ENCODE measurements around the gene CACNG4. TPM values are rescaled to one million over a fixed set of nuclear protein-coding genes. Genes with fewer than 3 reads are reported as not detected.
"Not testable (repeated sequence)": the region's sequence is repeated elsewhere in the genome, so short reads cannot be mapped to it uniquely, and the experiment has no call there.

The CACNG4 gene
- polyA plus RNA-seq, 4 donors, result 4.3 to 19.2 (median 5.1) TPM

DNA sequence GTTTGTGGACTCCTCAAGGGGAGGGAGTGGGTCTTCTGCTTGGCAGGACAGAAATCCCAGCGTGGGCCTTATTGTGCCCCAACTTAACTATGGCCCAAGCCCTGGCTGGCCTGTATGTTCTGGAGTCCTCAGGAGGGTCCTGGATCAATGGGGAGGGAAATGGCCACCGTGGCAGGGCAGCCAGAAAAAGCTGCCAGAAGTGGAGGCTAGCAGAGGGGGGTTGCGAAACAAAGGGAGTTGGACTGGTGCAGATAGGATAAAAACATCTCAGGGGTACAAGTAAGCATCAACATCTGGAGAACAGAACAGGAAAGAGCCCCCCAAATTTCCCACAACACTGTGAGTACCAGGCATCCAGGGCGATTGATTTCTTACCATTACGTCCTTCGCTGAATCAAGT is 76.1 kb downstream of the CACNG4 start:
- no peak for DNase-seq (ENCODE audit: low read depth in 4 of 4, low spot score in 3 of 4)

DNA sequence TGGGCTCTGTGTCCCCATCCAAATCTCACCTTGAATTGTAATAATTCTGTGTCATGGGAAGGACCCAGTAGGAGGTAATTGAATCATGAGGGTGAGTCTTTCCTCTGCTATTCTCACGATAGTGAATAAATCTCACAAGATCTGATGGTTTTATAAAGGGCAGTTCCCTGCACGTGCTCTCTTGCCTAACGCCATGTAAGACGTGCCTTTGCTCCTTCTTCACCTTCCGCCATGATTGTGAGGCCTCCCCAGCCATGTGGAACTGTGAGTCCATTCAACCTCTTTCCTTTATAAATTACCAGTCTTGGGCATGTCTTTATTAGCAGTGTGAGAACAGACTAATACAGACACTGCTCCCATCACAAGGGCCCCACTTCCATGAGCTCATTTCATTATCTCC is 76.6 kb downstream of the CACNG4 start:
- DNase-seq (ENCODE audit: low read depth in 4 of 4, low spot score in 3 of 4), result not testable (repeated sequence)

DNA sequence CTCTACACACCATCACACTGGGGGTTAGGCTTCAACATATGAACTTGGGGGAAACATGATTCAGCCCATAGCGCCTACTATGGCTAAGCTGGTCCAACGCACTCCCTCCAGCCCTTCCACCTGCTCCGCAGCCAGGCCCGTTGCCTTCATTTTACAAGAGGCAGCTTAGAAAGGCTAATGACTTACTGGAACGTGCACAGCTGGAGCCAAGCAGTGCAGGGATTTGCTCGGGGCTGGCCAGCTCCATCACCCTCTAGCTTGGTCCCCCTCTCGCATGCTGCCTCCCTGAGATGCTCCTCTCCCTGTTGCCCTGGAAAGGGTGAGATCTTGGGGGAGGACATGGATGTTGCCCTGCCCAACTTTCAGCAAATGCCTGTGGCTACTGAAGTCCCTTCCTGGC is 77.0 kb downstream of the CACNG4 start:
- no peak for DNase-seq (ENCODE audit: low read depth in 4 of 4, low spot score in 3 of 4)

DNA sequence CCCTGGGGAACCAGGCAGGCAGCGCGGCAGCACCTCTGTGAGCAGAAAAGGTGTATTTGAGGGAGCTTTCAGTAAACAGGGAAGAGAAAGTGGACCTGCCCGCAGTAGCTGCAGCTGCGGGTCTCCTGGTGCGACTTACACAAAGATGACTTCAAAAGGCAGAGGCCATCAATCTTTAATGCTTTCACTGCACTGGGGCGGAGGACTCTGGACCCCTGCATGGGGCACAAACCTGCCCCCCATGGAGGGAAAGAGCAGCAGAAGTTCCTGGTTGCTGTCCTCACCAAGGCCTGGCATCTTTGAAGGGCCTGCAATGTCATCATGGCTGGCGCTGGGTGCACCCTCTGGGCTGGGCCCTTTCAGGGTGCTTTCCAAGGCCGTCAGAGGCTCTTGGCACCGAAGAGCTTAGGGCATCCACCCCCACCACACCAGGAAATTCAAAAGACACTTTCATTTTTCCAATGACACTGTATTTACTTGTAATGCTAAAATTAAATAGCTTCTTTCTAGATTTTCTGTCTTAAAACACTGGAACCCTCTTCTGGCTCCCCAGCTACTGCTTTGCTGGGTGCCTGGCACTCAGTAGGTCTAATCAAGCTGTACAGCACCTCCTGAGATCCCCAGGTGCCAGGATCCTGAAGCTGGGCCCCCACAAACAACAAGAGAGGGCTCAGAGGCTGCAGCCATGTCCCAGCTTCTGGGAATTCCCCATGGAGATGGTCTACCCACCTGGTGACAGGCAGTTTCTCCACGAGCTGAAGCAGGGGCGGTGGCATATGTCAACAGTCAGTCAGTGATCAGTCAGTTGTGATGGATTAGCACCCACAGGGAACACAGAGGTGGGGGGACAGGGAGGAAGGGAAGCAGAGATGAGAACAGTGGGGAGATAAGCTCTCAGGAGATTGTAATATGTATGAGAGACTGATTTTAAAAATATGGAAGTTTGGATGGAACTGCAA is 77.7 kb downstream of the CACNG4 start:
- no peak for DNase-seq (ENCODE audit: low read depth in 4 of 4, low spot score in 3 of 4)

DNA sequence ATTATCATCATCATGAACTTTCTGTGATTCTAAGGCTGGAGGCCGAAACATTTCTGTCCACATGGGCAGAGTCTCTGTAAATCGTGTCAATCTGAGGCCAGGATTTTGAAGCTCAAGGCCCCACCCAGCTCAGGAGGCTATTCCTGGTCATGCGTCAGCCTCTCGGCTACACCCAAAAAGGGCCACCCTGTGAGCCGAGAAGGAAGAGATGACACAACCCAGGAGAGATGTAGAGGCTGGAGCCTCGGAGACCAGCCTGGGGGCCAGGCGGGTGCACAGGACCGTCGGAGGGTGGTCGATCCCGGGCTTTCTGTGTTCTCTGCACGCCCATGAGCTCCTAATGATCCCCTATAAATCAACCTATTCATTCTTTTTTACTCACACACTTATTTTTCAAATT is 78.8 kb downstream of the CACNG4 start:
- no peak for DNase-seq (ENCODE audit: low read depth in 4 of 4, low spot score in 3 of 4)

DNA sequence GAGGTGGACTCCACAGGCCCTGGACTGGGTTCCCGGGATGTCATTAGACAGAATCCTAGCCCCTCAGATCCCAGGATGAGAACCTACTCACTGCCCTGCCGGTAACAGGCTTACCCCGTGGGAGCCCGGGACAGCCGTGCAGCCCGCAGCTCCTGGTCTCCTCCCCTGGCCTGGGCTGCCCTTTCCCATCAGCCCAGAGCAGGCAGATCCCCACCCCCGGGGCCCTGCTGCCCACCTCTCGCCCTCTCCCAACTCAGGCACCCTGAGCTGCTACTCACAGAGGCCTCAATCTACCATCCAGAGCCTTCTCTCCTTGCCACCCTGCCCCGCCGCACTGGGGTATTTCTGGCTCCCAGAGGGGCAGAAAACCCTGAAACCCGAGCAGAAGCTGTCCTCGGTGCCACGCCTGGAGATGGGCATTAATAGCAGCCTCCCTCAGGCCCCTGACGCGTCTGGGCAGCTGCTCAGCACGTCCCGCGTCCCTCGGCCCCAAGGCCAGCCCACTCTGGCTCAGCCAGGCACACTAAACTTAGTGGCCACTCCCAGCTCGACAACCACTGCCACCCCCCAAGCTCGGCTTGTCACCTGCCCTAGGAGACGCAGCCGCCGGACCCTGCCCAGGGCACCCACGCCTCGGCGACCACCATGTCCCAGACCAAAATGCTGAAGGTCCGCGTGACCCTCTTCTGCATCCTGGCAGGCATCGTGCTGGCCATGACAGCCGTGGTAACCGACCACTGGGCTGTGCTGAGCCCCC is 79.7 kb downstream of the CACNG4 start, which contains the start of gene CACNG1:
Gene CACNG1 (plus strand): TSS at position 539 of the 757 bp plus-strand sequence. CDS start 107 bp downstream, at position 646.
- no peak for DNase-seq (ENCODE audit: low read depth in 4 of 4, low spot score in 3 of 4)

DNA sequence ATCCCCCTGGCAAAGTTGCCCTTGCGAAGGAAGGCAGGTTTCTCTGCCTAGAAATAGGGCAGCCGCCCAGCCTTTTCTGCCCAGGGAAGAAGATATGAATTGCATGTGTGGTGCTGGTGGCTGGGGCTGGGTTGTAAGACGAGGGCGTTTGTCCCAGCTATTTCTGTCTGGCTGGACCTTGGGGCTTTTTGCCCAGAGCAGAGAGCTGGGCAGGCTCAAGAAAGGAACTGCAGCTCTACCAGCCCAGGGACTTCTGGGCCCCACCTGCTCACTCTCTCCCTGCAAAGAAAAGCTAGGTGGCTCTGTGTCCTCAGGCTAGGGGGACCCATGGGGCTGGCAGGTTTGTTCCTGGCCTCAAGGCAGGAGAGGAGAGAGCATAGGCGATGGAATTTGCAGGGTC is 80.4 kb downstream of the CACNG4 start:
- no peak for DNase-seq (ENCODE audit: low read depth in 4 of 4, low spot score in 3 of 4)

DNA sequence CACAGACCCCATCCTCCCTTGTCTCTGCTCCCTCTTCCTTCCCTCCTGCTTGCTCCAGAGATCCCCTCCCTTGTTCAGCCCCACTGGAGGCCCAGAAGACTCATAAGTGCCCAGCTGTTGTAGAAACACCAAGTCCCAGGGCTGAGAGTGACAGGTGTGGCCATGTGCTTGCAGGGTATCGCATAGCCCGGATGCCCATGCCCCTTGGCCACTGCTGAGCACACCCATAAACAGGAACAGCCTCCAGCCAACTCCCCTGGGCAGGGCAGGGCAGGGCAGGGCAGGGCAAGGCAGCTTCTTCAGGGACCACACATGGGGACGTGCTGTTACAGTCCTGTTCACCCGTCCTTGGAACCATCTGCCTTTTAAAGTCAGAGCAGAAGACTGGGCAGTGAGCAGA is 81.9 kb downstream of the CACNG4 start:
- no peak for DNase-seq (ENCODE audit: low read depth in 4 of 4, low spot score in 3 of 4)

DNA sequence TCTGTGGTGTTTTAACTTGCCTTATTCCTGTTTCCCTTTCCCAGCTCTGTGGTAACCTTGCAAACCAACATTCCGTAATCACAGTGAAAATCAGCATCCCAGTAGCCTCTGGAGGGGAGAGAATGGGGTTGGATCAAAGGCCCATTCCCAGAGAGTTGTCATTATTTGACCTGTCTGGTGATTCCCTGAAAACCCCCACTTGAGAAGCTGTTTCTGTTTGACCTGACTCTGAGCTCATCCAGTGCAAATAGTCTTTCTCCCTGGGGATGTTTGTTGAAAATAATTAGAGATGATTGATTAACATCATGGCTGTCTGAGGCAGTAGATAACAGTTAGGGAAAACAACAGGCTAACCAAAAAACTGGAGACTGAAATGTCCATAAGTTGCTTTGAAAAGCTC is 82.9 kb downstream of the CACNG4 start:
- no peak for DNase-seq (ENCODE audit: low read depth in 4 of 4, low spot score in 3 of 4)

DNA sequence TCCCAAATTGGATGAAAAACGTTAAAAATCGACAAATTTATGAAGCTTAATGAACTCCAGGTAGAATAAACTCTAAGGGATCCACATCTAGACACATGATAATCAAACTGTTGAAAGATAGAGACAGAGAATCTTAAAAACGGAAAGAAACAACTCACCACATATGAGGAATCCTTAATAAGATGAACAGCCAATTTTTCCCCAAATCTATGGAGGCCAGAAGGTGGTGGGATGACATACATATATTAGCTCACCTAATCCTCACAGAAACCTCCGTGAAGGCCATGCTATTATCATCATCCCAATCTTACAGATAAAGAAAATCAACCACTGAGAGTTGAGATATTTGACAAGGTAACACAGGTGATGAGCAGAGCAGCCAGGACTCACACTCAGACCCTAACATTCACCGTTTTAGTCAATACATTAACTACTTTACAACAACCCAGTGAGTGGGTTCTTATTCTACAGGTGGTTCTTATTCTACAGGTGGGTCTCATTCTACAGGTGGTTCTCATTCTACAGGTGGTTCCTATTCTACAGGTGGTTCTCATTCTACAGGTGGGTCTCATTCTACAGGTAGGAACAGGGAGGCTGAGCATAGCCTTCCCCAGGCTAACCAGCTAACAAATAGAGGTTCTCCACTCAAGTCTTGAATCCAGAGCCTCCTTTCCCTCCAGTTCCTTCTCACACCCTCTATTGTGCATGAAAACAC is 84.7 kb downstream of the CACNG4 start:
- no peak for DNase-seq (ENCODE audit: low read depth in 4 of 4, low spot score in 3 of 4)

DNA sequence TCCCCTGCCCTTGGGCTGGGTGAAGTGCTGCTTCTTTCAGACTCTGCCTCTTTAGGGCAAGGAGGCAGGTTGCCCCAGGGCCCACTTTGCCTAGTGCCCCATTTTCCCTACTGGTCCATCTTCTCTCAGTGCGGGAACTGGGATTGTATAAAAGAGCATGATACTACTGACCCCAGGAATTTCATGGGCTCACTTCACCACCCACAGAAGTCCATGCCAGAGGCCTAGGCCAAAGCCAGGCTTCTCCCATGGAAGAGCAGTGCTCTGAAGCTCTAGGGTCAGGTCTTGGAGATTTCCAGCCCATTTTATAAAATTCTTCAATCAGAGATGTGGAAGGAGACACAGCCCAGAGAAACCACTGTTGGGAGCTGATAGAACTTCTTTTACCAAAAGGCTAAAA is 85.6 kb downstream of the CACNG4 start:
- no peak for DNase-seq (ENCODE audit: low read depth in 4 of 4, low spot score in 3 of 4)

DNA sequence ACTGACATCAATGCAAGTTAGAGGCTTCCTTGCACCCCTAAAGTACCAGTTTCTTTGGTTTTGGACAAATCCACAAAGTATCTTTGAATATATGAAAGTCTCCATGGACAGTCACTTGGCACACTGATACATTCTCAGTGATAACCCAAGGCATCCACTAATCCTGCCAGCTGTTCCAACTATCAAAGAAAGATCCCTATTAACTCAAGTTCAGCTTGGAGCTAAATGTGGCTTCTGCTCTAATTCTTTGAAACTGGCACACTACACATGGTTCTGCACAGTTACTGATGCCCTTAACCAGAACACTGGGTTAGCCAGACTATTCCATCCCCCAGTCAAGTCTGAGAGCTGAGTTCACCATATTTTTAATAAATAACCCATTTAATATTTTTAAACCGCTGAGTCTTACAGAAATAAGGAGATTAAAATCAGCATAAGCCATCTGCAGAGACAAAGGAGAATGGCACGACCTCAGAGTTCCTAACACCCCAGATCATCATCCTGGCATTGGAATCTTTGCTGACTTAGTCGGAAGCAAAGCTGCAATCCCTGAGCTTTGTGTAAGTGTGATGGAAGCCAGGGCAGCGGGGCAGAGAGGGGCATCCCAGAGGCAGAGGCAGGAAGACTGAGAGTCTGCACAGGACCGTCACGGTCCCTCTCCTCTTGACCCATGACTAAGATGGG is 86.1 kb downstream of the CACNG4 start:
- no peak for DNase-seq (ENCODE audit: low read depth in 4 of 4, low spot score in 3 of 4)

DNA sequence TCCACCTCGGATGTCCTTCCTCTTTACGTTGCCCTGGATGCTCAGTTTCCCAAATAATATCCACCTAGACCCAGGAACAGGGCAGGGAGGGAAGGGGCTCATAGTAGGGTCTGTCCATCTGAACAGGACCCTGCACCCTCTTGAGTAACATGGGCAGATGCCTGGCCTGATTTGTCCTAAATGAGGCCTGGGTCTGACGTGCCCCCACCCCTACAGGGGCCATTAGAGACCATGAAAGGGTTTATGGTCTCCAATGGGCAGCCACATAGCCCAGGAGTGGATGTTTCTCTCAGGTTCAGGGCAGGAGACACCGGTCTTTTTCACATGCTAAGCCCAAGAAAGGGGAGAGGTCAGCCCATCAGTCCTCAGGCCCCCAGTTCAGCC is 86.6 kb downstream of the CACNG4 start:
- no peak for DNase-seq (ENCODE audit: low read depth in 4 of 4, low spot score in 3 of 4)

DNA sequence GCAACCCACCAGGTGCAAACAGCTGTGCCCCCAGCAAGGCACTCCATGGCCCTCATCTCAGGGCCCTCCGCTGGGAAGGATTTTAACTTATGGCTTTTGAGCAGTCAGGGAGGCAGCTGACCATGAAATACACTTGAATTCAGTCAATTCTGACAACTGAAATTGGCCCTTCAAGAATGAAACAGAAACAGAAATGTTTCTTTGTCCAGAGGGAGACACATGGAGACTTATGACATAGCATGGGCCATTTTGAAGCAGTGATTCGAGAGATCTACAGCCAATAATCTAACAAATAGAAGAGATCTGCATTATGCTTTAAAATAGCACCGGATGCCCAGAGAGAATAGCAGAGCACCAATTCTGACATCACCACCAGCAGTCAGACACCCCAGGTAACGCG is 87.3 kb downstream of the CACNG4 start:
- DNase-seq (ENCODE audit: low read depth in 4 of 4, low spot score in 3 of 4), result no peak

DNA sequence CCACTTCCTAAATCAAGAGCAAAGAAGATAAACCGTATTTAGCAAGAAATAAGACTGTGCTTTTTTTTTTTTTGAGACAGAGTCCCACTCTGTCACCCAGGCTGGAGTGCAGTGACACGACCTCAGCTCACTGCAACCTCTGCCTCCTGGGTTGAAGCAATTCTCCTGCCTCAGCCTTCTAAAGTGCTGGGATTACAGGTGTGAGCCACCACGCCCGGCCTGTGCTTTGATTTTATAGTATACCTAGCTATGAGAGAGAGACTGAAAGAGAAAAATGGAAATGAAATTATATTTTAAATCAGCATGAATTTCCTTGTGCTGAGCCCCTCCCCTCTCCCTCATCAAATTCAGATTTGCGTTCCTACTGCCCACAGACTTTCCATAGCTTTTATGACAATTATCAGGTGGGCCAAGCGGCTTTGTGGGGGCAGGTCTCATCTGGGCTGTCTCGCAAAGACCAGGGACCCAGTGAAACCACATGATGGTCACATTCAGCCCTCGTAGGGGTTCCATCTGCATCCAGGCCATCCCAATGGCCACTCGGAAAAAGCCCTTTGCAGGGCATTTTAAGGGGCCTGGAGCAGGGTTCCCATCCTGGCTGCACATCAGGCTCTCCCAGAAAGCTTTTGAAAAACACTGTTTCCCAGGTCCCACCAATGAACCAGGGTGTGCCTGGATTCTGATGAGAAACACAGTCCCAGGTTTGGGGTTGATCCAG is 88.4 kb downstream of the CACNG4 start:
- no peak for DNase-seq (ENCODE audit: low read depth in 4 of 4, low spot score in 3 of 4)

DNA sequence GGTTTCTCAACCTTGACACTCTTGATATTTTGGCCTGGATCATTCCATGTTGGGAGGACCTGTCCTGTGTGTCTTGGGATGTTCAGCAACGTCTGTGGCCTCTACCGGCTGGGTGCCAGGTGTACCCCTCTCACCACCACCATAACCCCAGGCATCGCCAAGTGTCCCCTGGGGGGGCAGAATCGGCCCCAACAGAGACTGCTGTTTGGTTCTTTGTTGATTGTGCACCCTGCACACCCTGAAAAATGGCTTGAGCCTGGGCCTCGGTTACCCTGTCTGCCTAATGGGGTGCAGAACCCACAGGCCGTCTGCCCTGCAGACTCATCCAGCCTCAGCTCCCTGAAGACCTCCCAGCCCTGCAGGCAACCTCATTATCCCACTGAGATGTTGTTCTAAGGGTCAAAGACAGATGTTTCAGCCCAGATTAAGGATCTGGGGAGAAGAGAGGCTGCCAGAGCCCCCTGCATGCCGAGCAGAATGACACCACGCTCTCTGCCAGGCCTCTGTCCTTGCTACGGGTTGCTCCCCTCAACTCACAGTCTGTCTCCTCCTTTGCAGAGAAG is 89.0 kb downstream of the CACNG4 start:
- DNase-seq (ENCODE audit: low read depth in 4 of 4, low spot score in 3 of 4), result no peak

DNA sequence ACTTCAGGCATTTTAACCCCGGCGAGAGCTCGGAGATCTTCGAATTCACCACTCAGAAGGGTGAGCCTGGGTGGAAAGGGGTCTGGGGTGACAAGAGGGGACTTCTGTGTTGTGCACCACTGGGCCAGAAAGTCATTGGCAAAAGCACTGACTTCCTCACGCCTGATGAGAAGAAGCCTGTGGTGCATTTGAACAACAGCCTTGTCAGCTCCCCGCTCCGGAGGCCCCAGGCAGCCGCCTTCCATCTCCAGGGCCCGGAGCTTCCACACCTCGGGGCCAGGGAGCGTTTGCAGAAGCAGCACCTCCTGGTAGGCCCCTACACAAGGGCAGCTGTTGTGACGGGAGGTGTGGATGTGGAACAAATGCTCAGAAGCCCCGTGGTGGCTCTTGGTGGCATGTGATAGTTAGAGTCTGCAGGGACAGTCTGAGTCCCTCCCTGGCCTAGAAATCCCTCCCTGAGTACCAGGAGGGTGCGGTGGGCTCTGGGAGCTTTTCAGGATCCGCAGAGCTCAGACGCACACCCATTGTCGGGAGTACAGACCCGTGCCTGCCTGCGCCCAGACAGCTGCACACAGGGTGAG is 89.6 kb downstream of the CACNG4 start:
- DNase-seq (ENCODE audit: low read depth in 4 of 4, low spot score in 3 of 4), result no peak

DNA sequence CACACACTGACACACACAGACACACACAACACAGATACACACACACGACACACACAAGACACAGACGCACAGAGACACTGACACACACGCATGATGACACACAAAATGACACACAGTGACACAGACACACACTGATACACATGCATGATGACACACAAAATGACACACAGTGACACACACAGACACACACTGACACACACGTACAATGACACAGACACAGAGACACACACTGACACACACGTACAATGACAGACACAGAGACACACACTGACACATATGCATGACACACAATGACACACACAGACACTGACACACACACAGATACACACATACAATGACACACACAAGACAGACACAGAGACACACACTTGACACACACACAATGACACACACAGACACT is 90.1 kb downstream of the CACNG4 start:
- DNase-seq (ENCODE audit: low read depth in 4 of 4, low spot score in 3 of 4), result no peak

DNA sequence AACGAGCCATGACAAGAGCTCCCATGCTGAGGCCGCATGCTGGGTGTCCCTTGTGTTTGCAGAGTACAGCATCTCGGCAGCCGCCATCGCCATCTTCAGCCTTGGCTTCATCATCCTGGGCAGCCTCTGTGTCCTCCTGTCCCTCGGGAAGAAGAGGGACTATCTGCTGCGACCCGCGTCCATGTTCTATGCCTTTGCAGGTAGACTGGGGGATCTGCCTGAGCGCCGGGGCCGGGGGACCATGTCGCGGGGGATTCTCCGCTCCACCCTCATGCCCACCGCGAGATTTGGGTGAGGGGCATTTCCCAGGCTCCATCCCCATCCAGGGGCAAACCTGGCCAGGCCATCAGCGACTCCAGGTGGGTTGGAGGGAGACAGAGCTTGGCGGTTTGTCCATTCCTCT is 90.5 kb downstream of the CACNG4 start:
- no peak for DNase-seq (ENCODE audit: low read depth in 4 of 4, low spot score in 3 of 4)
